HG03460 (cell line): Measurements from ENCODE around the gene LEMD1.
"Not testable (repeated sequence)": the region's sequence is repeated elsewhere in the genome, so short reads cannot be mapped to it uniquely, and the experiment has no call there.

Experiments
- ATAC-seq: cut with Tn5 transposase; IDR thresholded peaks from one replicate; pipeline ENCODE4 v1.9.1; 2021; ENCODE audit not compliant: unreplicated experiment

The LEMD1 gene

DNA sequence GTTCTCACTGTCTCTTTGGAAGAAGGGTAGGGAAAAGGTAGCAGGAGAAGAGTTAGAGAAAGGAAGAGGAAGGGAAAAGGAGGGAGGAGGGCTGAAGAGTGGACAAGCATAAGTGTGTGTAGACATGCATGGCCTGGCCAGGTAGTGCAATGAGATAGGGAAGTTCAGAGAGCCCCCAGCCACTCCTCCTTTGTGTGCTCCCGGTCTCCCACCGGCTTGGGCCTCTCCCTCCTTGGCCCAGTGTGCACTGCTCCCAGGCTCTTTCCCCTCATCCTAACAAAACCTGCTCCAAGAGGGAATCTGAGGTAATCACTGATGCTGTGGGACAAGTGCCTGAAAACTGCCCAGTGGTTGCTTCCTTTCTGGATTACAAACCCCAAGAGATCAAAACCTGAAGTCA lies 10.3 kb upstream of the LEMD1 start:
- ATAC-seq = no peak

DNA sequence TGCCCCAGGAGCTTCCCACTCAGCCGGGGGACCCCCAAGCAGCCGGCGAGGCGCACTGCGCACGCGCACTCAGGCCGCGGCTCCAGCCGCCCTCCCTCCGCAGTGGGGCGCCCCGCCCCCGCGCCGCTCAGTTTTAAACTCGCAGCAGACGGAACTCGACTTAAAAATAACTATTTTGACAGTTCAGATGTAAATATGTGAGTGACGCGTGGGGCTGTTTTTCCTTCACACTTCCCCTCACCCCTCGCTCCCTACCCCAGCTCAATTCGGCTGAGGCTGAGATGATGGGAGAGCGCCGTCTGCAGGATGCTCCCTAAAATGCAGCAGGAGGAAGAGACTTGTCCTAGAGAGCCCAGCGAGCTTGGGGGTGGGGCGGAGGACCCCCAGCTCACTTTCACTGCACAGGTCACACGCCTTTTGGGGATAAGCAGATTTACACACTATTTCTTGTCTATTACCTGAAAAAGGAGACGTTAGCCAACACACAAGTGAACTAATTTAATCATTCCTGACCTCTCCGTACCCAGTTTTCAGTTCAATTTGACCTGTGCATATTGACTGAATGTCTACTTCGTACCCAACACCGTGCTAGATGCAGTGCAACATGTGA lies 8.9 kb upstream of the LEMD1 start:
- no peak for ATAC-seq

DNA sequence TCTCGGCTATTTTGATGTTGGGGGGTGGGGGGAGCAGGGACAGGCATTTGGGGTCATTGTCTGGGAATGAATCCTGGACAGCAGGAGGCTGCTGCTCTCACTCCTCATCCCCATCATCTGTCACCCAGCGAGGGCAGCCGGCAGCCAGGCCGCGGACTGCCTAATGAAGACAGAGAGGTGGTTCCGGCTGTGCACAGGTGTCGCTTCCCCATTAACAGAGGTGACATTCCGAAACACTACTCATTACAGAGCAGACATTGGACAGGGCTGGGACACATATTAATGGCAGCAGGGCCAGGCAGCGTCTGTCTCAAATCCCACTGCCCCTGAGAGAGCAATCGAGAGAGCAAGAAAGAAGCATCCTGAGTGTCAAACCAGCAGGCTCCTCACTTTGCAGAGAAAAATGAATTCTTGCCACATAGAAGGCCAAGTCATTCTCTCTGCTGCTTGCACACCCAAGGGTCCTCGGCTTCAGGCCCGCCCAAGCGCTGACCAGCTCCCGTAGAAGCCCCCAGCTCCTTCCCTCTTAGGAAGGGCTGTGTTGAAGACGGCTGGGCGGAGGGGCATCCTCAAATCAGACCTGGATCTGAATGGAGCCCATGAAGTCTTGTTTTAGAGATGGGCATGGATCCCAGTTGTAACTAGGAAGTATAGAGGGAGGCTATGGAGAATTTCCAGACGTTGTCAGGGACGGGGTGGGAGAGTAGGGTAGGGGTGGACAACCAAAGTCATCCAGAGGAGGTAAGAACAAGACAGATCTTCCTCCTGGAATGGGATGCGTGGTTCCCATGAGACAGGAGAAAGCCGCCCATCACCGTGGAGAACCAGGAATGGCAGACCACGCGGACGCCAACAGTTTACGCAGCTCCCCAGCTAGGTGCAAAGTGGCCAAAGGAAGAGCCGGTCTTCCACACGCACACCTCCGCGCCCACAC lies 8.2 kb upstream of the LEMD1 start:
- no peak for ATAC-seq

DNA sequence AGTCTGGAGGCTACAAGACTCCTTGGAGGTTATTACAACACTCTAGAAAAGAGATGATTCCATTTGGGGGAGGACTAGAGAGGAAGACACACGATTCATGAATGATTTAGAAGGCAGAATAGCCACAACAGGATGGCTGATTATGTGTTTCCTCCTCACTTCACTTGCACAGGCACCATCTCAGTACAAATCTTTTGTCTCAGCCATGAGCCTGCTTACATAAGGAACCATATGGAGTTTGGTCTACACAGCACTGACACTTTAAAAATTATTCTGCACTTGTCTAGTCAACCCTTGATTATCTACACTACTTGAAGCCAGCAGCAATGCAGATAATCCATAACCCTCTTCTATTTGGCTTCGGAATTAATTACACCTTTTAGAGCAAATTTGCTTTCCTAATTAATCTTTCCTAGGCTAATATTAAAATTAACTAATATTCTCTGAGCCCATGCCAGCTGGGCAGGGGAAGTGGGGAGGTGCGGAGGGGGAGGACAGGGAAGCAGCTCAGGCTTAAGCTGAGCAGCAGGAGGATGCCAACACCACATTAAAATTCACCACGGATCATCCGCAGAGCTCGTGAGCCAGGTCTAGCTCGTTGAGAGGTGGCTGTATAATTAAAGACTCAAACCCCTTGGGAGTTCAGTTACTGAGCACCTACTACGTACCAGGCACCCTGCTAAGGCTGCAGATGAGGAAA lies 3.2 kb upstream of the LEMD1 start:
- no peak for ATAC-seq

DNA sequence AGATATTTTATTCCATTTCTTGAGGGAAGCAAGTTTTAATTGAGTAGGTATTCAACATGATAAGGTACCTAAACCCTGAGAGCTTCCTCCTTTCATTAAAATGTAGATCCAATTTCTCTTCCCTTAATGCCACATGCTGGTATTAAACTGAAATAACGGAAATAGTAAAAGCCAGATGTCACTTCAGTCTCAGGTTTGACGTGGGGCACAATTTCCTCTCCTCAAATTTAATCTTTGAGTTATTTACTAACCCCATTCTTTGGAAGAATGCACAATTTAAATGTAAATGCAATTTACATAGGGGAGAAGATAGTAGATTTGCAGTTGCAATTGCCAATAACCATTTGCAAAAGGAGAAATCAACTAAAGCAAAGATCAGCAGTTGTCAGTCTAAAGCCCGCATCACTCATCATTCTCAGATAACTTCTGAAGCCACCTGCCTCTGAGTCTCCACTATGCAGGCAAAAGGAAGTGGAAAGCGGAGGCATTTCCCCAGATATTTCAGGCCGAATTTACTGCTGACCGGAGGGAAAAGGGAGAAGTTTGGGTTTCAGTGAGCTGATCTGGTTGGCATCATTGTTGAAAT lies 2.1 kb upstream of the LEMD1 start:
- ATAC-seq = no peak

DNA sequence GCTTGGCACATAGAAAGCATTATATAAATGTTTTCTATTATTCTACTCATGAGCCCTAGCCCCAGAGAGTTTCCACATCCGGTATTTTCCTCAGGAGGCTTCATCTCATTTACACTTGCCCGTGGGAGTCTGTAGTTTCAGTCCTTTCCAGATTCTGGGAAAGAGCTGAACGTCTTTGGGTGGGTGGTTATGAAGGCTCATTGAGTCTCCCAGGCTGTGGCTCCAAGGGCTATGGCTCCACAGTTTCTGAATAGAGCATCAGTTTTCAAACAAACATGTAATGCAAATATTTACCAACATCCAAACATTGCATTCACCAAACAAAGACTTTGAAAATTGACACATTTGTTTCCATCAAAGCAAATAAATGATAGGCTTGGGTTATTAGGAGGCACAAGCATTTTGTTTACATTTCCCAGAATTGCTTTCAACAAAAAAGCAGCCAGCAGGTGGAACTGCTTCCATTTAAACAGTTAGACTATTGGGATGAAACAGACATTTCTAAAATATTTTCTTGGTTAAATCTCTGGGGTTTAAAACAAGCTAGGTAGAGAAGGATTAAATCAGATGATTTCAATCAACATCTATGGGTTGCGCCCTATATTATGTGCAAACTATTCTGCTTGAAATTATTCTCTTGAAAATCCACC lies 1.3 kb upstream of the LEMD1 start:
- no peak for ATAC-seq

DNA sequence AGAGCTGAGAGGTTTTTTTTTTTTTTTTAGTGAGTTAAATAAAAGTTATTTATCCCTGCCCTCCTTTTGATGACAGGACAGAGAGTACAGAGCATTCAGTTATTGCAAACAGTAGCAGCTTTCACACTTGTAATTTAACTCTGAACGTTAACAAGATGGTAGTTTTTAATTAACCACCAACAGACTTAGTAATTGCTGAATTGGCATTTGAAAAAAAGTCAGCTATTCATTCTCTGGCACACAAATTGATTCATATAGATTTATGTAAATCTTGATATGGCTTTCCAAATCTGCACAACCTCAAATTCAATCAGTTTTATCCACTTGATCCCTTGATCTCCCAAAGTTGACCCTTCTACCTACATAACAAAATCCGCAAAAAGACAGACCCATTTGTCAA lies 918 bp downstream of the LEMD1 start:
- ATAC-seq = no peak

DNA sequence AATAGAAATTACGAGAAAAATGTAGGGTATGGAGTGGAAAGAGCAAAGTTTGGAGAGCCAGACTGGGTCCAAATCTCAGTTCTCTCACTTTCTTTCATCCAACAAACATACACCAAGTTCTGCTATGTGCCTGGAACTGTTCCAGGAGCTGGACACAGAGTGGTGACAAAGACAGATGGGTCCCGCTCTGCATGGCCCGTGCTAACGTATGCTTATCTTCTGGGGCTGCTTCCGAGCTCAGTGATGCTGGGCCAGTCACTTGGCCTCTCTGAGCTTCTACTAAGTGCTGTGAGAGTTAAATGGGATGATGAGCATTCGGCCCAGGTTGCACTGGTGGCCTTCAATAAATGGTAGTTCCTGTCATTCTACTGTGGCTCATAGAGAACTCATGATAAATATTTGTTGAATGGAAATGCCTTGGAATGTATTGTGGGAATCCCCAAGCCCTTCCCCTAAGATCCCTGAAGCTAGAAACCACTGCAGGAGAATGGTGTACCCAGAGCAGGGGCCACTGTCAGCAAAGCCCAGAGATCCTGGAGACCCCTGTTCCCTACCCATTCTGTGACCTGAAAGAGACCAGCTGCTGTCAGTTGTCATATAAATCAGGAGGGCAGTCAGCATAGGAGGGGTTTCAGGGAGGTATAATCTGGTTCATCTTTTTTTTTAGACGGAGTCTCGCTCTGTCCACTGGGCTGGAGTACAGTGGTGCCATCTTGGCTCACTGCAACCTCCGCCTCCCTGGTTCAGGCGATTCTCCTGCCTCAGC lies 3.8 kb downstream of the LEMD1 start:
- no peak for ATAC-seq

DNA sequence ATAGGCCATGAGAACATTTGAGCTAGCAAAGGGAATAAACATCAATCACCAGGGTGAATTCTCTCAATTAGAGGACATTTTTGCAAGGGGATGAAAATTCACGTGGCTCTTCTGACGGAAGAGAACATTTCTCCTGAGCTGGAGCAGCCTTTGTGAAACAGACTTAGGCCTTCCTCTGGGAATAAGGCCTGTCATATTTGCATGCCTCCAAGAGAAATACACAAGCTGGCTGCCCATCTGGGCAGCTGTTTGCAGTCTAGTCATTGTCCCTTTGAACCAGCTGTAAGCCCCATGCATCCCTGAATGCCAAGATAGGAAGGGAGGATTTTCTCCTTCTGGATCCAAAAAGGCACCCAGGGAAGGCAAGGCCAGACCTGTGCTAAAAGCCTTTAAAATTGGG lies 5.5 kb downstream of the LEMD1 start:
- ATAC-seq = no peak

DNA sequence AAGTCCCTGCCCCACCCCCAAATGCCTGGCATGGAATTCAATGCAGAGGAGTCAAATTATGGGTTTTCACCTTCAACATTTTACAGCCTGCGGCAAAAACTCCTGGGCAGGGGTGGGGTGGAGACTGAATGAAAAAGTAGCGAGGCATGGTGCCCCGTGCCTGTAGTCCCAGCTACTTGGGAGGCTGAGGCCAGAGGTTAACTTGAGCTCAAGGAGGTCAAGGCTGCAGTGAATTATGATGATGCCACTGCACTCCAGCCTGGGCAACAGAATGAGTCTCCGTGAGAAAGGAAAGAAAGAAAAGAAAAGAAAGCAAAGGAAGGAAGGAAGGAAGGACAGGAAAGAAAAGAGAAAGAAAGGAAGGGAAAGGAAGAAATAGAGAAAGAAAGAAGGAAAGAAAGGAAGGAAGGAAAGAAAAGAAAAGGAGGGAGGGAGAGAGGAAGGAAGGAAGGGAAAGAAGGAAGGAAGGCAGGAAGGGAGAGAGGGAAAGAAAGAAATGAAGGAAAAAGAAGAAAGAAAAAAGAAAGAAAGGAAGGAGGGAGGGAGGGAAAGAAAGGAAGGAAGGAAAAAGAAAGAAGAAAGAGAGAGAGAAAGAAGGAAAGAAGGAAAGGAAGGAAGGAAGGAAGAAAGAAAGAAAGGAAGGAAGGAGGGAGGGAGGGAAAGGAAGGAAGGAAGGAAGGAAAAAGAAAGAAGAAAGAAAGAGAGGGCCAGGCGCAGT lies 11.1 kb downstream of the LEMD1 start:
- ATAC-seq = no peak

DNA sequence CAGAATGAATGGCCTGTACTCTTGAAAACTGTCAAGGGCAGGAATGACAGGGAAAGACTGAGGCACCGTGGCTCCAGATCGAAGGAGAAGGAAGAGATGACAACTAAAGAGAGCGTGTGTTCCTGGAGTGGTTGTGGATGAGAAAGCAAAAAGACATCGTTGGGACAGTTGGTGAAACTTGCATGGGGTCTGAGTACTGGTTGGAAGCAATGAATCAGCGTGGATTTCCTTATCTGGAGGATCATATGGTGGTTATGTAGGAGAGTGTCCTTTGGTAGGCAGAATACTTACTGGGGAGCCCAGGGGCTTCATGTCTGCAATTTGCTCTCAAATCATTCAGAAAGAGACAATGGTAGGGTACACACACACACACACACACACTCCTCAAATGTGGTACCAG lies 13.9 kb downstream of the LEMD1 start:
- no peak for ATAC-seq

DNA sequence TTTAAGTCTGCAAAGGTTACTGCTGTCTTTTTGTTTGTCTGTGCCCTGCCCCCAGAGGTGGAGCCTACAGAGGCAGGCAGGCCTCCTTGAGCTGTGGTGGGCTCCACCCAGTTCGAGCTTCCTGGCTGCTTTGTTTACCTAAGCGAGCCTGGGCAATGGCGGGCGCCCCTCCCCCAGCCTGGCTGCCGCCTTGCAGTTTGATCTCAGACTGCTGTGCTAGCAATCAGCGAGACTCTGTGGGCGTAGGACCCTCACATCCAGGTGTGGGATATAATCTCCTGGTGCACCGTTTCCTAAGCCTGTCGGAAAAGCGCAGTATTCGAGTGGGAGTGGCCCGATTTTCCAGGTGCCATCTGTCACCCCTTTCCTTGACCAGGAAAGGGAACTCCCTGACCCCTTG lies 15.6 kb downstream of the LEMD1 start:
- ATAC-seq = not testable (repeated sequence)

DNA sequence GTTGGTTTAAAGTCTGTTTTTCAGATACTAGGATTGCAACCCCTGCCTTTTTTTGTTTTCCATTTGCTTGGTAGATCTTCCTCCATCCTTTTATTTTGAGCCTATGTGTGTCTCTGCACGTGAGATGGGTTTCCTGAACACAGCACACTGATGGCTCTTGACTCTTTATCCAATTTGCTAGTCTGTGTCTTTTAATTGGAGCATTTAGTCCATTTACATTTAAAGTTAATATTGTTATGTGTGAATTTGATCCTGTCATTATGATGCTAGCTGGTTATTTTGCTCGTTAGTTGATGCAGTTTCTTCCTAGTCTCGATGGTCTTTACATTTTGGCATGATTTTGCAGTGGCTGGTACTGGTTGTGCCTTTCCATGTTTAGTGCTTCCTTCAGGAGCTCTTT lies 17.4 kb downstream of the LEMD1 start:
- not testable (repeated sequence) for ATAC-seq

DNA sequence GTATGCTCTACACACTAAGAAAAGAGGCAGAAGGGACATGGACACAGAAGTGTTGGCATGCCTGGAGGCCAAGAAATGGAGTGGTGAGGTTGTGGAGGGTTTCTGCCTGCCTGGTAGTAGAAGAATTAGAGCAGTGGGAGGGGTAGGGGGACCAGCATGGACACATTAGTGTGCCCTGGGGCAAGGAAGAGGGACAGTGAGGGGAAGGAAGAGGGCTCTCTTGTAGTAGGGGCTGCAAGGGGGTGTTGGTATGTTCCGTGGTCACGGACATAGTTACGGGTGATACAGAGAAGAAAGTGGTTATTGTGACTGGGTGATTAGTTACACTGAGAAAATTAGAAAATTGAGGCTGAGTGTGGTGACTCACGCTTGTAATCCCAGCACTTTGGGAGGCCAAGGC lies 23.3 kb downstream of the LEMD1 start:
- no peak for ATAC-seq

DNA sequence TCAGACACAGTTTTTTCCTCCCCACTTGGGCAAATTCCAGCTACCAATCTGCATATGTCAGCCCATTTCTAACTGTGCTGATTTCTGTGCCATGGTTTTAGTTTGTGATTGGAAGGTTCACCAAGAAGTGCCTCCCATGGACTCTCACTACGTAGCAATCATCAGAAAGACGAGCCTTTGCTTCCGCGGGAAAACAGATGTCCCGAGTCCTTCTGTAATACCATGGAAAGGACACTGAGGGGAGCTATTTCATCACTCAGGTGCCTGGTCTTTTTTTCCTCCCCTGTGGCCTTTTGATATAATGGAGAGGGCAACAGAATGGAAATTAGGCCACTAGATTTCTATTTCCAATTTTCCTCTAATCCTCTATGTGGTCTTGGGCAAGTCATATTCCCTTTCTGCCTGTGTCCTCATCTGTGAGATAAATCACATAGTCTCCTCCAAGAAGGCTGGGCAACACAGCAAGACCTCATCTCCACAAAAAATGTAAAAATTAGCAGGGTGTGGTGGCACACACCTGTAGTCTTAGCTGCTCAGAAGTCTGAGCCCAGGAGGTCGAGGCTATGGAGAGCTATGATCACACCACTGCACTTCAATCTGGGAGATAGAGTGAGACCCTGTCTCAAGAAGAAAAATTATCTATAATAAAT lies 24.8 kb downstream of the LEMD1 start:
- ATAC-seq = no peak

DNA sequence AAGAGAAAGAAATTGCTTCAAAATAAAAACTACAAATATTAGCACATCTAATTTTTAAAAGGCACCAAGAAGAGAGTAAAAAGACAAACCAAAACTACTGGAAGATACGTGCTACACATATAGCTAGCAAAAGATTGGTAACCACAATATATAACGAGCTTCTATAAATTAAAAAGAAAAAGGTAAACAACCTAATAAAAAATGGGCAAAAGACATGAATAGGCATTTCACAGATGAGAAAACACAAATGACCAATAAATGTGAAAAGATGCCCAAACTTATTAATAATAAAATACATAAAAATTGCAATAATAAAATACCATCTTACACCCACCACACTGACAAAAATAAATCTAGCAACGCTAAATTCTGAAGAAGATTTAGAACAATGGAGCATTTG lies 26.2 kb downstream of the LEMD1 start:
- ATAC-seq = no peak

DNA sequence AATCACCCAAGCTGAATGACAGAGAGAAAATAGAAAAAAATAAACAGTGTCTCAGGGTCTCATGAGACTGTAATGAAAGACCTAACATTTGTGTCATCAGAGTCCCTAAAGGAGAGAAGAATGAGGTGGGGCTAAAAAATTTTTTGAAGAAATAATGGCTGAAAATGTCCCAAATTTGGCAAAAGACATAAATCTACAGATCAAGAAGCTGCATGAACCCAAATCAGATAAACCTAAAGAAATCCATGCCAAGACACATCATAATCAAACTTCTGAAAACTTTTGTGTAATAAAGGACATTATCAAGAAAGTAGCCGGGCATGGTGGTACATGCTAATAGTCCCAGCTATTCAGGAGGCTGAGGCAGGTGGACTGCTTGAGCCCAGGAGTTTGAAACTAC lies 29.2 kb downstream of the LEMD1 start:
- no peak for ATAC-seq

DNA sequence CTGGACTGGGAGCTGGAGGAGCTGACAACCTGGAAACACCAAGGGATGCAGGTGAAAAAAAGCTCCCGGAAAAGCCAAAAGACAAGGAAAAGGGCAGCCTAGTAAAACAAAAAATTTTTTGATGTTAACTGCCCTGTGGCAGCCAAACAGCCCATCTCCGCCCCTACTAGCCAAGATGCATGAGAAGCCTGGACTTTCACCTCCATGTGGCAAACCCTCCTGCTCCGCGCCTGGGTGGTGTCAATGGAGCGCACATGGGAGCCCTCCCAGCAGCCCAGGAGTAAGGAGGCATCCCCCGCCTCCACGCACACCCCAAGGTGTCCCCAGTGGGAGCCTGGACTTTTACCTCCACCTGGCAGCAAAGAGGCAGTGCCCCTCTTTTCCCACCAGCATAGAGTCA lies 30.5 kb downstream of the LEMD1 start:
- no peak for ATAC-seq

DNA sequence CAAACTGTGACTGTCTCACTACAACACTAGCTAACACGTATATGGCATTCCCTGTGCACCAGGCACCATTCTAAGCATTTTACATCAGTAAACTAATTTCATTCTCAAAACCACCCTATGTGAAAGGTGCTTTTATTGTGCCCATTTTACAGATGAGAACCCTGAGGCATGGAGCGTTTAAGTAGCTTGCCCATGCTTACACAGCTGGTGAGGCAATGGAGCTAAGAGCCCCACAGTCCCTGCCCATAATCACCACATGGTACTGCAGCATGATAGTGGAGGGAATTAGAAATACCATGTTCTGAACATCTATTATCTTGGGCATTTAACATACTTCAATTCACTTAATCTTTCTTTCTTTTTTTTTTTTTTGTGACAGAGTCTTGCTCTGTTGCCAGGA lies 34.0 kb downstream of the LEMD1 start:
- no peak for ATAC-seq
